ENCODE measurements around the gene LHPP. TPM values are rescaled to one million over a fixed set of nuclear protein-coding genes. Genes with fewer than 3 reads are reported as not detected.

Gene LHPP
- polyA plus RNA-seq, 3 donors = 5.5 to 21.6 (median 14.3) TPM

DNA sequence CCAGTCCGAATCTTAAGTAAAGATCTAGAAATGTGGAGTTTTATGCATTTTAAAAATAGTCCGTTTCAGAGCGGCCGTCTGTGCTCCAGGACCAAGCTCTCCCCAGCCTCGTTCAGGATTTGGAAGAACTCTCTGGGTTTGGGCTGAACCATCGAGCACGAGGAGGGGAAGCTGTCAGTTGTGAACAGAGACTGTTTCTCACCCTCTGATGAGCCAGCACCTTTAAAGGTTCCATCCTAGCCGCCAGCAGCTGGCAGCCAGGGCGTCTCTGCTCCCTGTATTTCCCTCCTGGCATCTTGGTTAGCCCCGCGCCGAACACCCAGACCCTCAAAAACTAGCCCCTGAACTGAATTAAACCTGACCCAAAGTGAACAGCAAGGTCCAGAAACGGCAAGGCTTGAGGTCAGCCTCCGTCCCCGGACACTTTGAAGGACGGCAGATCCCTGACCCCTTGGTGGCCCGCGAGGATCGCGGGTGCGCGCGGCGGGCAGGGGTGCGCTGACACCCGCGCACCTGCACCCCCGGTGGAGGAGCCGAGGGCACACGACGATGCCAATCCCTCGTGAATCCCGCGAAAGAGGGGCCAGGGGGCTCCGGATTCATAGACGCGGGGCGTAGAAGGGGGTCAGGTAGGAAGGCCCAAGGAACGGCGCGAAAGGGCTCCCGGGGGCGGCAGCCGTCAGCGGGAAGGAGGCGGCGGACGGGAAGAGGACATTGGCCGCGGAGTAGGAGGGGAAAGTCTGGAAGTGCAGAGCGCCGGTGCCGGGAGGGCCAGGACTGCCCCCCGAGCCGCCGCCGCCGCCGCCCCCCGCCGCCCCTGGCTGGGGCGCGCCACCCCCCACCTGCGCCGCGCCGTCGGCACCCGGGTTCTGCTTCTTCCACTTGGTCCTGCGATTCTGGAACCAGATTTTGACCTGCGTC is 14.5 kb upstream of the LHPP start:
- H3K27ac ChIP-seq (ENCODE audit: low read depth, low read length) = no peak overlapping the region
- 10 to 15% (median 10%) methylated on average over 43 to 70 of the region's 71 CpGs for WGBS, 3 donors

GRCh38 chr10:124447751-124448466 is 13.7 kb upstream of the LHPP start:
- no peak overlapping the region for H3K27ac ChIP-seq (ENCODE audit: low read depth, low read length)
- 2% methylated on average over 56 to 58 of the region's 60 CpGs for WGBS, 3 donors

DNA sequence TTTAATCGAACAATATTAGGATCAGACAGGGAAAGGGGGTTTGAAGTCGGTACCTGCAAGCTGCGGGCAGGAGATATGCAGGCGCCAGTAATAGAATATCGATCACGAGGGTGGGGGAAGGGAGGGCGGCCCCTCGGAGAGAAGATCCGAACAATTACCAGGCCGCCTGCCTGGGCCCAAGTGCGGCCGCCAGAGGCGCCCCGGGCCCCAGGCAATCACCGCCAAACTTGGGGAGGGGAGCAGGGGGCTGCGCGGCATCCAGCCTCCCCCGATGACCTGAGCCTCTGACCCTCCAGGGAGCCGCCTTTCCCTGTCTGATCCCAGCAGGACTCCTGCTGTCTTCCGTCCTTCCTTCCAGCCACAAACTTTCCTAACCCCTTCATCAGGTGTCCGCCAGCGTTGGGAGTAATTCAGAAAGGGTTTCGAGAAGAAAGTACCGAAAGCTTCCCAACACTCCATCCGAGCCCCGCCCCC is 12.9 kb upstream of the LHPP start:
- no peak overlapping the region for H3K27ac ChIP-seq (ENCODE audit: low read depth, low read length)
- 2 to 4% (median 3%) methylated on average over 26 of the region's 26 CpGs for WGBS, 3 donors

DNA sequence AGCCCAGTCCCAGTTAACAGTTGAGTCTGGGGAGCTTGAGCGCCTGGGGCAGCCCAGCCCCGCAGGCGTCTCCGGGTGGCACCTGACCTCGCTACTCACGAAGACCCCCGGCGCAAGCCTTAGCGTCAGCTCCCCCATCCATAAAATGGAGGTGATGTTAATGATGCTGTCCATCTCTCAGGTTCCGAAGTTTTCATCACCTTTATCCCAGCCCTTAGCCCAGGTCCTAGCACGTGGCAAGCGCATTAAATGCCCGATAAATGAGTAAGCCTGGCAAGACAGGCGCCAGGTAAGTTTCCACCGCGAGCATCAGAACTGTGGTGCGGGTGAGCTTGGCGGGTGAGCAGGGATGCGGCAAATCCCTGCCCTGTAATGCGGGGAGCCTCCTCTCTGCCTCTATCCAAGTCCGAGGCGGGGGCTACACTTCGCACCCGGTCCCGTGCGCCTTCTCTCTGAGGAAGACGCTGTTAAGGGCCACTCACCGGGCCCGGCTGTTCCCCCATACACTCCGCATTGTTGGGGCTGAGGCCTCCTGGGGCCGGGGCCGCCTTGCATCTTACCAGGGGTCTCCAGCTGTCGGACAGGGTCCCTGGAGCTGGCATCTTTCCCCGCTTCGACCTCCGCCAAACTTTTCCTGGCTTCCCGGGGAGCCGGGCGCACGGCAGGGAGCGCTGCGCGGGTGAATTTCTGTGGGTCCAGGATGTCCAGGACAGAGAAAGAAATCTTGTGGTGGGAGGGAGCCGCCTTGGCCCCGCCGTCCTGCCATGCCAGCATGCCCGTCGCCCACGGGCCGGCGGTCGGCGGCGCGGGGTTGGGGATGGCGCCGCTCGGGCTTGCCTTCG is 12.2 kb upstream of the LHPP start:
- no peak overlapping the region for H3K27ac ChIP-seq (ENCODE audit: low read depth, low read length)
- WGBS, 3 donors = 1 to 3% (median 2%) methylated on average over 58 to 59 of the region's 59 CpGs

- no peak within 1 kb of the TSS for H3K27ac ChIP-seq (ENCODE audit: low read depth, low read length)
- 2 to 3% (median 3%) methylated on average over 45 to 55 of the region's 57 CpGs for WGBS, 3 donors
Measured at GRCh38 chr10:124450012-124450782, 11.4 kb upstream of the LHPP start, which contains the start of gene NKX1-2. TSS of gene NKX1-2 (minus strand) at chr10:124450035. CDS start at chr10:124449943, 92 bp downstream.

DNA sequence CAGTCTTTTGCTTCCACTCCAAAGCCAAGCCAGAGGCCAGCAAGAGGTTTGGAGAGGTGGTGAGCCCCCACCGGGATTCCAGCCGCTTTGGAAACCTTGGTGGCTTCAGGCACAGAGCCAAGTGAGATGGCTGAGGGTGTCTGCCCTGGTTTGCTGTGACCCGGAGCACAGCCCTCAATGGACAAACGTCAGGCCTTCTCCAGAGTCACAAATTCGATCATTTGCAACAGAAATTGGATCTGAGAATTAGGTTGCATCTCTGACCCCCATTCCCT is 10.9 kb upstream of the LHPP start:
- 8 to 15% (median 10%) methylated on average over 5 of the region's 5 CpGs for WGBS, 3 donors

GRCh38 chr10:124451276-124451675 is 10.3 kb upstream of the LHPP start:
- H3K27ac ChIP-seq (ENCODE audit: low read depth, low read length) = no peak overlapping the region

More for the DNA sequence above, 10.9 kb upstream of the LHPP start:
- H3K27ac ChIP-seq (ENCODE audit: low read depth, low read length) = no peak overlapping the region

GRCh38 chr10:124453960-124454610 is 7.5 kb upstream of the LHPP start:
- H3K27ac ChIP-seq (ENCODE audit: low read depth, low read length) = no peak overlapping the region
- WGBS, 3 donors = 6 to 22% (median 21%) methylated on average over 8 of the region's 8 CpGs

More at GRCh38 chr10:124451276-124451675, 10.3 kb upstream of the LHPP start:
- WGBS, 3 donors = 12 to 21% (median 17%) methylated on average over 6 of the region's 6 CpGs

- H3K27ac ChIP-seq (ENCODE audit: low read depth, low read length) = no peak overlapping the region
- 60 to 78% (median 69%) methylated on average over 7 of the region's 7 CpGs for WGBS, 3 donors
Measured at GRCh38 chr10:124455441-124455840, 6.2 kb upstream of the LHPP start.

GRCh38 chr10:124458473-124458872 is 3.1 kb upstream of the LHPP start:
- WGBS, 3 donors = 86 to 91% (median 91%) methylated on average over 4 of the region's 4 CpGs
- no peak overlapping the region for H3K27ac ChIP-seq (ENCODE audit: low read depth, low read length)

DNA sequence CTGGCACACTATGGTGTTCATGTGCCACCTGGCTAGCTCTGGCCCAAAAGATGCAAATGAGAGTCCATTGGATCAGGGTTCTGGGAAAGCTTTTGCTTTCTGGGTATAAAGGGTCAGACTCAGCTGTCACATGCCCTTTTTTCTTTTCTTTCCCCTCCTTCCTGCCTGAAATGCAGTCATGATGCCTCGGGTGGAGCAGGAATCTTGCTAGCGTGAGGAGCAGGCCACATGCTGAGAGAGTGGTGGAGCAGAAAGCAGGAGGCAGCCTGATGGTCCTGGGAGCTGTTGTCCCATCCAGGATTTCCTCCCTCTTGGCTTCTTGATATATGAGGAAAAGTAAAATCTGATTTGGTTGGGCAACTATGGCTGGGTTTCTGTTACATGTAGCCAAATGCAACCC is 2.7 kb upstream of the LHPP start:
- H3K27ac ChIP-seq (ENCODE audit: low read depth, low read length) = no peak overlapping the region
- WGBS, 3 donors = 68 to 86% (median 70%) methylated on average over 2 of the region's 2 CpGs

DNA sequence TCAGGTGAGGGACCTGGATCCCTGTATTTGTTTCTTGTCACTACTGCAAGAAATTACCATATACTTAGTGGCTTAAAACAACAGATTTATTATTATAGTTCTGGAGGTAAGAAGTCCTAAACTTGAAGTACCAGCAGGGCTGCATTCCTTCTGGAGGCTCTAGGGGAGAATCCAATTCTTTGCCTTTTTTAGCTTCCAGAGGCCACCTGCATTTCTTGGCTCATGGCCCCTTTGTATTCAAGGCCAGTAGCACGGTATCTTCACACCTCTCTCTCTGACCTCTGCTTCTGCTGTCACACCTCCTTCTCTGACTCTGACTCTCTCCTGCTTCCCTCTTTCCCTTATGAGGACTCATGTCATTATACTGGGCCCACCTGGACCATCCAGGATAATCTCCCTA is 2.2 kb upstream of the LHPP start:
- no peak overlapping the region for H3K27ac ChIP-seq (ENCODE audit: low read depth, low read length)
- 20 to 70% (median 58%) methylated on average over 1 of the region's 1 CpG for WGBS, 3 donors

DNA sequence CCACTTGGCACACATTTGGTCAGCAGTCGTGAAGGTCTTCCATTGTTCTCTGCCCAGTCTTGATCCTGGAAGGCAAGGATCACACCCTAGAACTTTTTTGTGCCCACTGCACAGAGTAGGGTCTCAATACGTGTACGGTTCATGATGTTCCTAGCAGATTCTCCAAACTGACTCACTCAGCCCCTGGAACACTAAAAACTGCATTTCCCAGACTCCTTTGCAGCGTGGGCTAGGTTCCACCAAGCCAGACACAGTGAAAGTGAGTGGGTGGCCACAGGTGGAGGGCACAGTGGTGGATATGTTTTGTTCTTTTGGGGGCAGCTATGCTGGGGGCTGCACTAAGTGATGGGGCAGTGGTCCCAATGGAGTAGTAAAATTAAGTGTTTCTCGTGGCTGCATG is 1.5 kb upstream of the LHPP start:
- no peak overlapping the region for H3K27ac ChIP-seq (ENCODE audit: low read depth, low read length)
- WGBS, 3 donors = 77 to 87% (median 84%) methylated on average over 5 of the region's 5 CpGs

DNA sequence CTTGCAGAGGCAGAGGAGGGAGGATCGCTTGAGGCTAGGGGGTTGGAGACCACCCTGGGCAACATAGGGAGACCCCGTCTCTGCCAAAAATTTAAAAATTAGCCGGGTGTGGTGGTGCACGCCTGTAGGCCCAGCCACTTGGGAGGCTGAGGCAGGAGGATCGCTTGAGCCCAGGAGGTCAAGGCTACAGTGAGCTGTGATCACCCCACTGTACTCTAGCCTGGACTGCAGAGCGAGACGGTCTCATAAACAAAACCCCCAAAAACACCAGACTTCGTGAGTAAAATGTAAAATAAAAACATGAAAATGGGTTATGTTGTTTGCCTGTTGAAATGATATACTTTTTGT is 699 bp downstream of the LHPP start:
- 81 to 85% (median 84%) methylated on average over 8 of the region's 8 CpGs for WGBS, 3 donors

DNA sequence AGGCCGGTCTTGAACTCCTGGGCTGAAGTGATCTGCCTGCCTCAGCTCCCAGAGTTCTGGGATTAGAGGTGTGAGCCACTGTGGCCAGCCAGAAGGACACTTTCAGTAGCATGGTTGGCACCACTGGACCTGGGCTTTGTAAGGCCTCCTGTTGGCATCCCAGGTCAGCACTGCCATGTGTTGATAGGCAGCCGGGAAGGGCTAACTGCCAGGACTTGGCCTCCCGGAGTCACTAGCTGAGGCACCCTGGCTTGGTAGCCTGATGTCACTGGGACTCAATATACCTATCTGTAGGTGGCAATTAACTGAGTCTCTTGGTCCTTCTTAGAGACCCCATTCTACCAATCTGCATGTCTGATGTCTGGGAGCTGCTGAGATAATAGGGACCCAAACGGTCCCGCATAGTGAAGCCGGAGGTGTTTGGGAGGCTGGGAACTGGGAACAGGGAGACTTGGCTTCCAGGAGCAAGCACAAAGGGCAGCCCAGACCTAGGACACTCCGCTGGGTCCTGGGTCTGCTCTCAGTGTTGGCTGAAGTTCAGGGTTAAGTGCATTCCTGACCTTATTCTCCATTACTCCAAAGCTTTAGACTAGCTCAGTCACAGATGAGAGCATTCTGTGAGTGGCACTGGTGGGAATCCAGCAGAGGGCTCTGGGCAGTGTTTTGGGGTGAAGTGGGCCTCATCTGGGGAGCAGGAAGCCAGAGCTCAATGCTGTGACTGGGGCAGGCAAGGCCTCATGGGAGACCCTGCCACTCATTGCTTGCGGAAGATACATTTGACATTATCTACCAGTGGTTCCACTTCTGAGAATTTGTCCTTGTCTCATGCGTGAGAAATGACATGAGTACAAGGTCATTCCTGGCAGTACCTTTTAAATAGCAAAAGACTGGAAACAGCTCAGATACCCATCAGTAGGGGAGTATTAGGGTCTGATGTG is 2.7 kb downstream of the LHPP start:
- WGBS, 3 donors = 76 to 93% (median 87%) methylated on average over 9 of the region's 9 CpGs
- no peak overlapping the region for H3K27ac ChIP-seq (ENCODE audit: low read depth, low read length)

More for the DNA sequence above, 699 bp downstream of the LHPP start:
- no peak overlapping the region for H3K27ac ChIP-seq (ENCODE audit: low read depth, low read length)

DNA sequence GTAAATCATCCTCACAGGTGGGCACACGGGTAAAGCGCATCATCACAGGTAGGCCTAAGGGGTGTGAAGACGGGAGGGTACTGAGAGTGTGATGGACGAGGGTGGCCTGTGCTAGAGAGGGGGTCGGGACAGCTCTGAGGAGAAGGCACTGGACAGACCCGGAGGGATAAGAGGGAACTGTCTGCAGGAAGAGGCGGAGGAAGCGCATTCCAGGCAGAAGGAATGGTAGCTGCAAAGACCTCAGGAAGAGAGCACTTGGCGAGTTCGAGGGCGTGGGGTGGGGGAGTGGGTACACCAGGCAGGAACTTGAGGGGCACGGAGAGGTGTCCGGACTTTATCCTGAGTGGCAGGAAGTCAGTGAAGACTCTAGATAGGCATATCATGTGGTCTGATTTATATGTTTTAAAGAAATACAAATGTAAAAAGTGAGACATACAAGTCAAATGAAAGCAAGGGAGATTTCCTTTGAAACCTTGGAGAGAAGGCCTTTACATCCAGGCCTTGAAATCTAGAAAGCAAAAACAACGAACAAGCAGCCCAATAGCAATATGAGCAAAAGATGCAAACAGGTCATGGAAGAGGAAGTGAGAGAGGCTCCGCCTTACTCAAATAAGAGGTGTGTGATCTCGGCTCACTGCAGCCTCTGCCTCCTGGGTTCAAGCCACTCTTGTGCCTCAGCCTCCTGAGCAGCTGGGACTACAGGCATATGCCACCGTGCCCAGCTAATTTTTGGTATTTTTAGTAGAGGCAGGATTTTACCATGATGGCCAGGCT is 3.6 kb downstream of the LHPP start:
- WGBS, 3 donors = 66 to 83% (median 70%) methylated on average over 17 of the region's 17 CpGs

More for the DNA sequence above, 3.6 kb downstream of the LHPP start:
- H3K27ac ChIP-seq (ENCODE audit: low read depth, low read length) = no peak overlapping the region

All from adipose tissue (tissue), 3 donors.